OCI-LY3 (cell line): ENCODE data around the gene GPR107.

Experiments used
- H2AFZ ChIP-seq: fragments of 200-600, 300-600 bp; shearing (Covaris generic); 2 replicates; pipeline ENCODE4 v1.6.0; 2014; ENCODE audit warnings: antibody characterized with exemption, low read depth, low read length
- H3K27ac ChIP-seq: fragments of 200-600, 300-600 bp; sonication (generic); 2 replicates; pipeline ENCODE4 v1.5.1; 2014; ENCODE audit warnings: mild to moderate bottlenecking, low read length, moderate library complexity, mixed read lengths
- H3K27me3 ChIP-seq: fragments of 200-600, 300-600 bp; sonication (generic); 2 replicates; pipeline ENCODE4 v1.6.1; 2014; ENCODE audit warnings: low read depth, low read length, mixed read lengths
- H3K36me3 ChIP-seq: fragments of 200-600, 300-600 bp; sonication (generic); replicated peaks from 2 replicates; pipeline ENCODE3; 2014; ENCODE audit warnings: low read depth, low read length, mixed read lengths
- H3K4me1 ChIP-seq: fragments of 300-600, 200-600 bp; sonication (generic); 2 replicates; pipeline ENCODE4 v1.6.1; 2014; ENCODE audit warnings: low read length, mixed read lengths
- H3K4me2 ChIP-seq: fragments of 200-600, 300-600 bp; sonication (generic); 2 replicates; pipeline ENCODE4 v1.6.1; 2014; ENCODE audit warnings: low read length, mixed read lengths
- H3K4me3 ChIP-seq: fragments of 300-600, 200-600 bp; sonication (generic); 2 replicates; pipeline ENCODE4 v1.5.1; 2014; ENCODE audit warnings: antibody characterized with exemption, mild to moderate bottlenecking, low read length, moderate library complexity
- H3K79me2 ChIP-seq: fragments of 300-600, 200-600 bp; shearing (Covaris generic); 2 replicates; pipeline ENCODE4 v1.6.1; 2014; ENCODE audit warnings: mild to moderate bottlenecking, low read length, mixed read lengths
- H3K9ac ChIP-seq: fragments of 300-600, 200-600 bp; shearing (Covaris generic); 2 replicates; pipeline ENCODE4 v1.6.0; 2014; ENCODE audit warnings: mild to moderate bottlenecking, low read length, moderate library complexity
- H3K9me3 ChIP-seq: fragments of 200-600, 300-600 bp; shearing (Covaris generic); 2 replicates; pipeline ENCODE4 v1.6.1; 2014; ENCODE audit warnings: low read length, mixed read lengths; ENCODE audit not compliant: insufficient read depth
- H4K20me1 ChIP-seq: fragments of 200-600, 300-600 bp; sonication (generic); 2 replicates; pipeline ENCODE4 v1.6.1; 2016; ENCODE audit warnings: low read length, mixed read lengths; ENCODE audit not compliant: insufficient read depth
- CTCF ChIP-seq: fragments of 200-600, 300-600 bp; sonication (generic); IDR thresholded peaks from 2 replicates; pipeline ENCODE4 v1.5.1; 2014; ENCODE audit warnings: antibody characterized with exemption, low read length, low read depth
- EZH2phosphoT487 ChIP-seq: fragments of 200-600 bp; shearing (Covaris generic); IDR thresholded peaks from 2 replicates; pipeline ENCODE4 v1.6.1; 2018; ENCODE audit warnings: antibody characterized with exemption, mixed run types, low read depth

GPR107 gene

GRCh38 chr9:130110596-130111021, 56.9 kb downstream of the GPR107 start:
- Histone ChIP-seq H2AFZ (no peak overlapping the region), H4K20me1 (no peaks in the 10 kb centered on the region), H3K79me2 (no peaks in the 10 kb centered on the region), H3K4me2 (no peak overlapping the region), H3K4me1 (peaks cover 7% of the 10 kb centered on the region; the same call in 1 of the 2 replicates), H3K9me3 (no peaks in the 10 kb centered on the region), H3K4me3 (no peak overlapping the region), H3K27me3 (no peaks in the 10 kb centered on the region), H3K36me3 (peaks cover 16% of the 10 kb centered on the region), H3K9ac (no peak overlapping the region), H3K27ac (no peak overlapping the region)
- TF ChIP-seq CTCF: no peak
- TF ChIP-seq EZH2phosphoT487: no peak

- H2AFZ ChIP-seq: no peak overlapping the region
- H4K20me1 ChIP-seq: no peaks in the 10 kb centered on the region
- no peaks in the 10 kb centered on the region for H3K79me2 ChIP-seq
- H3K4me1 ChIP-seq: peaks cover 7% of the 10 kb centered on the region; the same call in 1 of the 2 replicates
- no peaks in the 10 kb centered on the region for H3K27me3 ChIP-seq
- peaks cover 19% of the 10 kb centered on the region for H3K36me3 ChIP-seq
- no peak overlapping the region for H3K9ac ChIP-seq
- TF ChIP-seq EZH2phosphoT487: no peak
- no peak for TF ChIP-seq CTCF
- H3K4me2 ChIP-seq: no peak overlapping the region
- no peak overlapping the region for H3K27ac ChIP-seq
- no peaks in the 10 kb centered on the region for H3K9me3 ChIP-seq
- no peak overlapping the region for H3K4me3 ChIP-seq
Observed at GRCh38 chr9:130111786-130112537, 58.3 kb downstream of the GPR107 start.

GRCh38 chr9:130112538-130113151, 58.9 kb downstream of the GPR107 start:
- TF ChIP-seq EZH2phosphoT487: no peak
- TF ChIP-seq CTCF: no peak
- Histone ChIP-seq H3K4me2 (no peak overlapping the region), H3K27ac (no peak overlapping the region), H3K4me1 (peaks cover 3% of the 10 kb centered on the region; the same call in 1 of the 2 replicates), H3K79me2 (no peaks in the 10 kb centered on the region), H2AFZ (no peak overlapping the region), H3K9ac (no peak overlapping the region), H3K4me3 (no peak overlapping the region), H4K20me1 (no peaks in the 10 kb centered on the region), H3K36me3 (peaks cover 16% of the 10 kb centered on the region), H3K27me3 (no peaks in the 10 kb centered on the region), H3K9me3 (no peaks in the 10 kb centered on the region)

- no peak overlapping the region for H3K4me2 ChIP-seq
- H3K36me3 ChIP-seq: peaks cover 7% of the 10 kb centered on the region
- H3K27me3 ChIP-seq: no peaks in the 10 kb centered on the region
- no peak for TF ChIP-seq CTCF
- no peak for TF ChIP-seq EZH2phosphoT487
- H3K4me1 ChIP-seq: 0 out of 2 replicates have a peak, but pooled peaks cover 3% of the 10 kb centered on the region
- no peak overlapping the region for H3K4me3 ChIP-seq
- H3K9ac ChIP-seq: no peak overlapping the region
- no peaks in the 10 kb centered on the region for H3K9me3 ChIP-seq
- H3K27ac ChIP-seq: no peak overlapping the region
- no peak overlapping the region for H2AFZ ChIP-seq
- no peaks in the 10 kb centered on the region for H4K20me1 ChIP-seq
- no peaks in the 10 kb centered on the region for H3K79me2 ChIP-seq
Observed at GRCh38 chr9:130114741-130115140, 61.0 kb downstream of the GPR107 start.
